ENCODE data around the gene TMEM165.

DNA sequence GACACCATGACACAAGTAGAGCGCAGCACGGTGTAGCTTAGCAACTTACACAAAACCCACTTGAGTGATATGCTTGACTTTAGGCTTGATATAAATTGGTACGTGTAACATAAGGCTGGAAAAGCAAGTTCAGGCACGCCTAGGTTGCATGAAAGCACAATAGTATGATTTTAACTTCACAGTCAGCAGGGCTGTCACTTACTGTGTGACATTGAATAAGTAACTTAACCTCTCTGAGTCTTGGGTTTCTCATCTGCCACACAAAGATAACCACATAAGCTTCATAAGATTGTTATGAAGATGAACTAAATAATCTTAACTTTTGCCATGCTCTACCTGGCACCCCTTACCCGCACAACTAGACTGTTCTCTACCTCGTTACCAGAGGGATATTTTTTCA, 40.2 kb upstream of the TMEM165 start:
- TF ChIP-seq POLR2A (IDR thresholded peaks at IDR 0.05; ENCODE audit: low read depth) (no peak), CTCF (IDR thresholded peaks at IDR 0.05) (no peak), POLR2AphosphoS5 (IDR thresholded peaks at IDR 0.05) (no peak), EP300 (IDR thresholded peaks at IDR 0.05) (no peak)
